ENCODE results near the gene IFIT3. TPM values are rescaled to one million over a fixed set of nuclear protein-coding genes. Genes with fewer than 3 reads are reported as not detected.
"Not testable (repeated sequence)": the region's sequence is repeated elsewhere in the genome, so short reads cannot be mapped to it uniquely, and the experiment has no call there.

IFIT3 gene
- total and polyA plus RNA-seq, 9 of the 15 experiments (the other 6 are each of a cell fraction or from before 2014, with no cell fraction given), result 0.23 to 2.2 (median 0.77) TPM

- ATAC-seq, result no peak
- ChIA-PET CTCF (ENCODE audit: low intra/inter-chr PET ratio) (no interaction called here), POLR2A (no interaction called here)
- no peak overlapping the region for H3K4me3 ChIP-seq
- TF ChIP-seq TBL1XR1 (IDR thresholded peaks at IDR 0.05; ENCODE audit: low read length in 2 of 2) (no peak), ARNT (IDR thresholded peaks at IDR 0.05) (no peak), SRSF9 (IDR thresholded peaks at IDR 0.05; ENCODE audit: borderline replicate concordance, low read depth, low read length) (no peak)
- H3K36me3 ChIP-seq (ENCODE audit: control insufficient read depth, insufficient read depth, low read length), result no peaks in the 10 kb centered on the region
- DNase-seq (ENCODE audit: extremely low read depth in 1 of 4, low spot score in 3 of 4), result no peak
- H3K79me2 ChIP-seq (ENCODE audit: control insufficient read depth, insufficient read depth, low read length), result no peaks in the 10 kb centered on the region
- intact Hi-C loops (cut with micrococcal nuclease), result no loop called here
- in situ Hi-C loops (cut with MboI), result no loop called here
- no peak for FAIRE-seq
- H2AFZ ChIP-seq (ENCODE audit: low read depth, low read length), result no peak overlapping the region
- no peak overlapping the region for H3K27ac ChIP-seq (ENCODE audit: extremely low read depth, low read depth, low read length)
- no peaks in the 10 kb centered on the region for H3K9me3 ChIP-seq (replicated peaks; ENCODE audit: control insufficient read depth, insufficient read depth, low read depth, low read length)
- no peak overlapping the region for H3K9ac ChIP-seq (ENCODE audit: insufficient read depth in 1 of 2, low read depth in 2 of 2, low read length in 2 of 2)
- no TSS peak for BruUV-seq (replicated peaks)
- H3K4me2 ChIP-seq (ENCODE audit: insufficient read depth, low read length), result no peak overlapping the region
- H3K27me3 ChIP-seq (ENCODE audit: control insufficient read depth in 2 of 2, insufficient read depth in 2 of 2, low read length in 2 of 2), result no peaks in the 10 kb centered on the region
- H3K4me1 ChIP-seq (replicated peaks in 1 of 2; ENCODE audit: control insufficient read depth in 2 of 2, insufficient read depth in 2 of 2, low read length in 2 of 2), result peaks cover 0 to 8% of the 10 kb centered on the region in 2 experiments; a peak in 3 of 5 replicates
- WGBS (ENCODE audit: insufficient coverage, low coverage, missing lambda C conversion rate), result 61% methylated on average over 2 of the region's 2 CpGs
- no peaks in the 10 kb centered on the region for H3K9me1 ChIP-seq (ENCODE audit: control insufficient read depth, insufficient read depth, low read length)
- no peaks in the 10 kb centered on the region for H4K20me1 ChIP-seq (replicated peaks; ENCODE audit: control insufficient read depth, insufficient read depth, low read length)
These were observed 1.4 kb downstream of the IFIT3 start for GRCh38 chr10:89329151-89329550.

DNA sequence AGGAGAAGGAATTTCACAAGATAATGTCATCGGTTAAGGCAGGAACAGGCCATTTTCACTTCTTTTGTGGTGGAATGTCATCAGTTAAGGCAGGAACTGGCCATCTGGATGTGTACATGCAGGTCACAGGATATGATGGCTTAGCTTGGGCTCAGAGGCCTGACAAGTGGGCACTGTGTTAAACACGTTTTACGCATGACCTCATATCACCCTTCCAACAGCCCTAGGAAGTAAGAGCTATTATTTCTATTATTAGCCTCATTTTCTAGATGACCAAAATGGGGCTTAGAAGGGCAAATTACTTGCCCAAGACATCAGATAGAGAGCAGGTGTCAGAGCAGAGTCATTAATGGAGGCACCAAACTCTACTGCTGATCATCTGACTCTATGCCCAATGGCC, 2.2 kb downstream of the IFIT3 start:
- POLR2A ChIA-PET; H3K27ac ChIP-seq (ENCODE audit: extremely low read depth, low read depth, low read length); H3K27me3 ChIP-seq (ENCODE audit: control insufficient read depth in 2 of 2, insufficient read depth in 2 of 2, low read length in 2 of 2); FAIRE-seq; H2AFZ ChIP-seq (ENCODE audit: low read depth, low read length); BruUV-seq (replicated peaks); intact Hi-C loops (cut with micrococcal nuclease); H3K36me3 ChIP-seq (ENCODE audit: control insufficient read depth, insufficient read depth, low read length); H3K4me3 ChIP-seq; CTCF ChIA-PET (ENCODE audit: low intra/inter-chr PET ratio); DNase-seq (ENCODE audit: extremely low read depth in 1 of 4, low spot score in 3 of 4); in situ Hi-C loops (cut with MboI); H3K4me1 ChIP-seq (replicated peaks in 1 of 2; ENCODE audit: control insufficient read depth in 2 of 2, insufficient read depth in 2 of 2, low read length in 2 of 2); H3K9ac ChIP-seq (ENCODE audit: insufficient read depth in 1 of 2, low read depth in 2 of 2, low read length in 2 of 2); H3K9me1 ChIP-seq (ENCODE audit: control insufficient read depth, insufficient read depth, low read length); ATAC-seq; H3K9me3 ChIP-seq (replicated peaks; ENCODE audit: control insufficient read depth, insufficient read depth, low read depth, low read length); H3K79me2 ChIP-seq (ENCODE audit: control insufficient read depth, insufficient read depth, low read length); H4K20me1 ChIP-seq (replicated peaks; ENCODE audit: control insufficient read depth, insufficient read depth, low read length); H3K4me2 ChIP-seq (ENCODE audit: insufficient read depth, low read length): not testable (repeated sequence)
- 68% methylated on average over 2 of the region's 3 CpGs for WGBS (ENCODE audit: insufficient coverage, low coverage, missing lambda C conversion rate)

Measured in K562 (cell line).